ENCODE data around the gene LPXN. TPM values are rescaled to one million over a fixed set of nuclear protein-coding genes. Genes with fewer than 3 reads are reported as not detected.

Gene LPXN
- total and polyA plus RNA-seq, 10 of the 15 experiments (the other 5 are each of a cell fraction or from before 2014, with no cell fraction given), result 131 to 349 (median 201) TPM

DNA sequence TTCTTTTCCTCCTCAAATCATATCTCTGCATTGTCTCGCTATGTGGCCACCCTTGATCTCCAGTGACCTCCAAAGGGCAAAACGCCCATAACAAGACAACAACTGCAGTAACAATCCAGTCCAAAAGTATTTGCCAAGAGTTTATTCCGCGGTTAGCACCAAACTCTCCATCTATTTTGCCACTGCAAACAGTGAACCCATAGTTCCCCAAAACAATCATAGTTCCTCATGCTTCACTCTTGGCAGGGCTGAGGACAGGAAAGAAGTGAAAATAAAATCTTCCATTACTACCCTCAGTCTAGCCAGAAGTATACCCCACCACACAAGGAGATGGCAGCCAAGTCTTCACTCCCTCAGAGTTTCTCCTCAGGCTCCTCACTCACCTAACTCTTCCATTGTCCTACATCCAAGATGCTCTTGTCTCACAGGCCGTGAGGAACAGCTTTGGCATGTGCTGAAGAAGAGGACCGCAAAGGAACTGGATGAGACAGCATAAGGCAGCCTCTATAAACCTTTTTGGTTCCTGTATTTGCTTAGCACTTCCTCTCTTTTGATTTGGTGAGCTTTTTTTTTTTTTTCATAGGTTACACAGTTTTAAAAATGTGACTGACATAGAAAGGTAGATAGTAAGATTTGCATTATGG lies at the start of gene LPXN (continued):
- TF ChIP-seq, protein P1, sequence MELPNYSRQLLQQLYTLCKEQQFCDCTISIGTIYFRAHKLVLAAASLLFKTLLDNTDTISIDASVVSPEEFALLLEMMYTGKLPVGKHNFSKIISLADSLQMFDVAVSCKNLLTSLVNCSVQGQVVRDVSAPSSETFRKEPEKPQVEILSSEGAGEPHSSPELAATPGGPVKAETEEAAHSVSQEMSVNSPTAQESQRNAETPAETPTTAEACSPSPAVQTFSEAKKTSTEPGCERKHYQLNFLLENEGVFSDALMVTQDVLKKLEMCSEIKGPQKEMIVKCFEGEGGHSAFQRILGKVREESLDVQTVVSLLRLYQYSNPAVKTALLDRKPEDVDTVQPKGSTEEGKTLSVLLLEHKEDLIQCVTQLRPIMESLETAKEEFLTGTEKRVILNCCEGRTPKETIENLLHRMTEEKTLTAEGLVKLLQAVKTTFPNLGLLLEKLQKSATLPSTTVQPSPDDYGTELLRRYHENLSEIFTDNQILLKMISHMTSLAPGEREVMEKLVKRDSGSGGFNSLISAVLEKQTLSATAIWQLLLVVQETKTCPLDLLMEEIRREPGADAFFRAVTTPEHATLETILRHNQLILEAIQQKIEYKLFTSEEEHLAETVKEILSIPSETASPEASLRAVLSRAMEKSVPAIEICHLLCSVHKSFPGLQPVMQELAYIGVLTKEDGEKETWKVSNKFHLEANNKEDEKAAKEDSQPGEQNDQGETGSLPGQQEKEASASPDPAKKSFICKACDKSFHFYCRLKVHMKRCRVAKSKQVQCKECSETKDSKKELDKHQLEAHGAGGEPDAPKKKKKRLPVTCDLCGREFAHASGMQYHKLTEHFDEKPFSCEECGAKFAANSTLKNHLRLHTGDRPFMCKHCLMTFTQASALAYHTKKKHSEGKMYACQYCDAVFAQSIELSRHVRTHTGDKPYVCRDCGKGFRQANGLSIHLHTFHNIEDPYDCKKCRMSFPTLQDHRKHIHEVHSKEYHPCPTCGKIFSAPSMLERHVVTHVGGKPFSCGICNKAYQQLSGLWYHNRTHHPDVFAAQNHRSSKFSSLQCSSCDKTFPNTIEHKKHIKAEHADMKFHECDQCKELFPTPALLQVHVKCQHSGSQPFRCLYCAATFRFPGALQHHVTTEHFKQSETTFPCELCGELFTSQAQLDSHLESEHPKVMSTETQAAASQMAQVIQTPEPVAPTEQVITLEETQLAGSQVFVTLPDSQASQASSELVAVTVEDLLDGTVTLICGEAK (IDR thresholded peaks at IDR 0.05; ENCODE audit: borderline replicate concordance), result no peak
- TF ChIP-seq HDAC6 (IDR thresholded peaks at IDR 0.05; ENCODE audit: unreplicated experiment) (no peak), RCOR1 (conservative IDR thresholded peaks at IDR 0.05; ENCODE audit: low read depth, low read length) (no peak), WRNIP1 (IDR thresholded peaks at IDR 0.05; ENCODE audit: borderline replicate concordance, low read depth, low read length) (no peak), SIX5 (IDR thresholded peaks at IDR 0.05; ENCODE audit: low read depth, low read length, severe bottlenecking) (no peak), ZNF207 (IDR thresholded peaks at IDR 0.05; ENCODE audit: borderline replicate concordance) (0 out of 2 replicates have a peak, but pooled peaks have one; percentile 76), ATF7 (IDR thresholded peaks at IDR 0.05; ENCODE audit: low read depth) (no peak), NFIC (IDR thresholded peaks at IDR 0.05; ENCODE audit: low read depth, low read length) (peak; percentile 67; the same call in 1 of the 2 replicates), BRCA1 (IDR thresholded peaks at IDR 0.05; ENCODE audit: low read depth, low read length) (no peak), SRF (IDR thresholded peaks at IDR 0.05; ENCODE audit: low read depth in 2 of 2, low read length in 2 of 2) (0 out of 4 replicates have a peak, but pooled peaks of 1 of the 2 experiments have one; percentile 39), NR2C2 (IDR thresholded peaks at IDR 0.05; ENCODE audit: borderline replicate concordance, control insufficient read depth, insufficient read length, low read depth) (no peak), CBX5 (IDR thresholded peaks at IDR 0.05; ENCODE audit: low read depth) (peak; percentile 58; the same call in 1 of the 2 replicates), GABPA (IDR thresholded peaks at IDR 0.05; ENCODE audit: low read depth) (0 out of 2 replicates have a peak, but pooled peaks have one; percentile 20), CBFB (IDR thresholded peaks at IDR 0.05; ENCODE audit: low read depth) (peak; percentile 92), YBX1 (IDR thresholded peaks at IDR 0.05) (no peak), ZNF217 (IDR thresholded peaks at IDR 0.05) (no peak; the same call in 1 of the 2 replicates), LARP7 (IDR thresholded peaks at IDR 0.05) (0 out of 2 replicates have a peak, but pooled peaks have one; percentile 17)
- TF ChIP-seq, protein P2, sequence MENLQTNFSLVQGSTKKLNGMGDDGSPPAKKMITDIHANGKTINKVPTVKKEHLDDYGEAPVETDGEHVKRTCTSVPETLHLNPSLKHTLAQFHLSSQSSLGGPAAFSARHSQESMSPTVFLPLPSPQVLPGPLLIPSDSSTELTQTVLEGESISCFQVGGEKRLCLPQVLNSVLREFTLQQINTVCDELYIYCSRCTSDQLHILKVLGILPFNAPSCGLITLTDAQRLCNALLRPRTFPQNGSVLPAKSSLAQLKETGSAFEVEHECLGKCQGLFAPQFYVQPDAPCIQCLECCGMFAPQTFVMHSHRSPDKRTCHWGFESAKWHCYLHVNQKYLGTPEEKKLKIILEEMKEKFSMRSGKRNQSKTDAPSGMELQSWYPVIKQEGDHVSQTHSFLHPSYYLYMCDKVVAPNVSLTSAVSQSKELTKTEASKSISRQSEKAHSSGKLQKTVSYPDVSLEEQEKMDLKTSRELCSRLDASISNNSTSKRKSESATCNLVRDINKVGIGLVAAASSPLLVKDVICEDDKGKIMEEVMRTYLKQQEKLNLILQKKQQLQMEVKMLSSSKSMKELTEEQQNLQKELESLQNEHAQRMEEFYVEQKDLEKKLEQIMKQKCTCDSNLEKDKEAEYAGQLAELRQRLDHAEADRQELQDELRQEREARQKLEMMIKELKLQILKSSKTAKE (IDR thresholded peaks at IDR 0.05; ENCODE audit: low read depth, poor library complexity, severe bottlenecking), result no peak
- TF ChIP-seq, protein P3, sequence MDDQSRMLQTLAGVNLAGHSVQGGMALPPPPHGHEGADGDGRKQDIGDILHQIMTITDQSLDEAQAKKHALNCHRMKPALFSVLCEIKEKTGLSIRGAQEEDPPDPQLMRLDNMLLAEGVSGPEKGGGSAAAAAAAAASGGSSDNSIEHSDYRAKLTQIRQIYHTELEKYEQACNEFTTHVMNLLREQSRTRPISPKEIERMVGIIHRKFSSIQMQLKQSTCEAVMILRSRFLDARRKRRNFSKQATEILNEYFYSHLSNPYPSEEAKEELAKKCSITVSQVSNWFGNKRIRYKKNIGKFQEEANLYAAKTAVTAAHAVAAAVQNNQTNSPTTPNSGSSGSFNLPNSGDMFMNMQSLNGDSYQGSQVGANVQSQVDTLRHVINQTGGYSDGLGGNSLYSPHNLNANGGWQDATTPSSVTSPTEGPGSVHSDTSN (IDR thresholded peaks at IDR 0.05; ENCODE audit: insufficient replicate concordance, low read depth, low read length), result no peak
- TF ChIP-seq, protein P4, sequence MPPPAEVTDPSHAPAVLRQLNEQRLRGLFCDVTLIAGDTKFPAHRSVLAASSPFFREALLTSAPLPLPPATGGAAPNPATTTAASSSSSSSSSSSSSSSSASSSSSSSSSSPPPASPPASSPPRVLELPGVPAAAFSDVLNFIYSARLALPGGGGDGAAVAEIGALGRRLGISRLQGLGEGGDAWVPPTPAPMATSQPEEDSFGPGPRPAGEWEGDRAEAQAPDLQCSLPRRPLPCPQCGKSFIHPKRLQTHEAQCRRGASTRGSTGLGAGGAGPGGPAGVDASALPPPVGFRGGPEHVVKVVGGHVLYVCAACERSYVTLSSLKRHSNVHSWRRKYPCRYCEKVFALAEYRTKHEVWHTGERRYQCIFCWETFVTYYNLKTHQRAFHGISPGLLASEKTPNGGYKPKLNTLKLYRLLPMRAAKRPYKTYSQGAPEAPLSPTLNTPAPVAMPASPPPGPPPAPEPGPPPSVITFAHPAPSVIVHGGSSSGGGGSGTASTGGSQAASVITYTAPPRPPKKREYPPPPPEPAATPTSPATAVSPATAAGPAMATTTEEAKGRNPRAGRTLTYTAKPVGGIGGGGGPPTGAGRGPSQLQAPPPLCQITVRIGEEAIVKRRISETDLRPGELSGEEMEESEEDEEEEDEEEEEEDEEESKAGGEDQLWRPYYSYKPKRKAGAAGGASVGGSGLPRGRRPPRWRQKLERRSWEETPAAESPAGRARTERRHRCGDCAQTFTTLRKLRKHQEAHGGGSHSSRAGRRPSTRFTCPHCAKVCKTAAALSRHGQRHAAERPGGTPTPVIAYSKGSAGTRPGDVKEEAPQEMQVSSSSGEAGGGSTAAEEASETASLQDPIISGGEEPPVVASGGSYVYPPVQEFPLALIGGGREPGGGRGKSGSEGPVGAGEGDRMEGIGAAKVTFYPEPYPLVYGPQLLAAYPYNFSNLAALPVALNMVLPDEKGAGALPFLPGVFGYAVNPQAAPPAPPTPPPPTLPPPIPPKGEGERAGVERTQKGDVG (CRISPR knock-in tag; IDR thresholded peaks at IDR 0.05), result no peak

All from GM12878 (cell line).